Fibroblast of skin of left quadriceps (primary cell): ENCODE data around the gene SYTL5.

ENCODE experiments used
- DNase-seq, 2 experiments: peaks; one replicate each; pipeline ENCODE4 v3.0.0-alpha.2; 2013; ENCODE audit warnings: low read depth in 2 of 2

The SYTL5 gene

GRCh38 chrX:38138900-38139299 is 132.5 kb downstream of the SYTL5 start:
- DNase-seq = no peak

GRCh38 chrX:38142610-38143009 is 136.3 kb downstream of the SYTL5 start:
- peak; percentile 41 to 42 for DNase-seq

DNA sequence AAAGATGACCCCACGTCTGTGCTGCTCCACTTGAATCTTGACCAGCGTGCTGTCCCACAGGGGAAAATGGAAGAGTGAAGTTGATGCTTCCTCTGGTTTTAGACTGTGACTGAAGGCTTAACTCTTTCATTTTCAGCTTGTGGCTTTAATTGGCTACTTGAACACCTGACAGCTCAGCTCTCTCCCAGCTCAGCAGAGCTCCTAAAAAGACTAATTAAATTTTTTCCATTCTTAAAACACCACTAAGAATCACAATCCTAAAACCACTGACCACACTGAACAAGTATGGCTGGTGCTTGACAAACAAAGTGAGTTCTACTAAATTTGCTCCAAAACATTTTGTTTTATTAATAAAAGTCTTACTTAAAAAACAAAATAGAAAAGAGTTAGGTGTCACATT is 142.7 kb downstream of the SYTL5 start:
- no peak for DNase-seq

DNA sequence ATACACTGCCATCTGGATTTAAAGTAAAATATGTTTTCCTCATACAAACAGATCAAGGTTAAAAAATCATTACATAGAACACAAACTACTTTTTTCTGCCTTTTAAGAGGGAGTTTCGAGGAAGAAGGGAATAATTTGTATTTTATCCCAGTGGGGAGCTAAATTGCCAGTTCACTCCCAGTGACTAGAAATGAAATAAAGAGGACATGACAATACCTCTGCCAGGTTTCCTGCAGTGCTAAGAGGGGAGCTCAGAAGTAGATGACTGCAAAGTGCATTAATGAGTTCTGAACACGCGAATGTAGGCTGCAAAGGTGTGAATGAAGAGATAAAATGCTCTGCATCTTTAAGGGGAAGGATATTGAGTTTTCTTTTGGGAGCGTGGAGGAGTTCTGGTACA is 144.6 kb downstream of the SYTL5 start:
- no peak for DNase-seq

GRCh38 chrX:38151441-38151840 is 145.1 kb downstream of the SYTL5 start:
- DNase-seq = peak; percentile 72 to 77

GRCh38 chrX:38154340-38154739 is 148.0 kb downstream of the SYTL5 start:
- no peak for DNase-seq

DNA sequence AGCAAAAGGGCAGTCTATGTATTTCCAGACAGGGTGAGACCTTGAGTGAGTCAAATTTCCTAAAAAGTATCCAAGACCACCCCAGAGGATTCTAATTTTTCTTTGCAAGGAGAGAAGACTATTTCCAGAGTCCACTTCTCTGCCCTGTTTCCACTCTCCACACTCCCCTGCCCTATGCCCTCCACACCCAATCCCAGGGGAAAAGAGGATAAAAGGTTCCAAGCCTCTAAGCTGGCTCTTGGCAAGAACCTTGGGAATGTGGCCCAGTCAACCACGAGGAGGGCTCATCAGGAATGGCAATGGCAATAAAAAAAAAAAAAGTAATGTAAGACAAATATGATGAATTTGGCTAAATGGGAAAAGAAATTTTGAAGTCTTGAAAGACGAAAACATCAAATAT is 148.5 kb downstream of the SYTL5 start:
- DNase-seq = no peak

DNA sequence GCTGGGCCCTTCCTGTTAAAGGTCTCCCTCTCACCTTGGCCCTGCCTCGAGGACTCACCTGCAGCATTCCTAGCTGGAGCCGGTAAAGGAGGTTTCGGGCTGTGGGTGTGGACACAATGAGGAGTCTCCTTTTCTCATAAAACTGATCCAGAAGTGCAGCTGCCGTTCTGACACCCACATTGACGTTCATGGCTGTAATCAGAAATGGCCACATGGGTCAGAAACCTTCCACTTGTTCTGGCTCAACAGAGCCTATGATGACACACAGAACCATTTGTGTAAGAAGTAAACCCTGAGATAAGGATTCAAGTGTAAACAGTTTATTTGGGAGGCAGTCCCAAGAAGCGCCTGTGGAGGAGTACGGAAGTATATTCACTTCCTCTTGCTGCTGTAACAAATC is 150.5 kb downstream of the SYTL5 start:
- DNase-seq = no peak

DNA sequence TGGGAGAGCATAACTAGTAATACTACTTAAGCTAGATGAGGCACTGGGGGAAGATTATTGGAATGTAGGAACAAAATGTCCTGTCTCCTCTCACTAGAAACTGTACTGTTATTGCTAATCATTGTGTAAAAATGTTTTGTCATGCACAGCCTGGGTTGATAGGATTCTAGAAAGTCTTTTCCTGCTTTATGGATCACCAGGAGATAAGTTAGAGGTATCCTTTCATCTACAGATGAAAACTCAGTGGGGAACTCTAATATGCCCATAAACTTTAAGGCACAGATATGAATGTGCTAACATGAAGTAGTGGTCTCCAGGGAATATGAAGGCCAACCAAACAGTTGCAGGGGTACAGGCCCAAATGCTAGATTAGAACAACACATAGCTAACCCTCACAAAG is 156.8 kb downstream of the SYTL5 start:
- no peak for DNase-seq

DNA sequence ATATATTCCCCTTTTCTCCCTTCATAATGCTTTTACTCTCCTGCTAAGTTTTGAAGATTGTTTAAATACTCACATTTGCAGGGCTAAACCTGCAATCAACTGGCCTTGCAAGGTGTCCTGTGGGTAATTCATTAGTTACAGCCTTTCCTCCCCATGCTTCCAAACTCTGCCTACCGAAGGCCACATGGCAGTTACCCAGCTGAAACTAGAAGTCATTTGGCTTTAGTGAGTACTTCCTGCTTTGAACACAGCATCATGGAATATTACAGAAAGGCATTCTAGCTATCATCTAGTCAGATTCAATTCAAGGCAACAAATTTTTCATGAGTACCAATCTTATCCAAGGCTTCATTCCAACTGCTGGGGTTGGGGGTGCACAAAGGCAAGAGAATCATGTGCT is 158.7 kb downstream of the SYTL5 start:
- DNase-seq = no peak

- no peak for DNase-seq
Measured at GRCh38 chrX:38166478-38167083, 160.2 kb downstream of the SYTL5 start.

DNA sequence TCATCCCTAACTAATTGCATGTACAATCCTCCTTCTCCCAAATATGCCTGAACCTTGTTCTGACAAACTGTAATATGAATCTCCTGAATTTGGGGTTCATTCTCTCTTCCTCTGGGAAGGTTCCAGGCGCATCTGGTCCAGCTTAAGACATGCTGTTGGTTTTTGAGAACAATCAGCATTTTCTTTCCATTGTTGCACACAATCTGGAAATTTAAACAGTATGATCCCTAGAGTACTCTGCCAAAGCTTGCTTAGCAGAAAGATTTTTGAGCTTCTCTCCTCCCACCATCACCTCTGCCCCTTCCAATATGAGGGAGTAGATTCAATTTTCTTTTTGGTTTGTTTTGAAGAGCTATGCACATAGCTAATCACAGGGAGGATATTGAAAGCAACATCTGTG is 164.2 kb downstream of the SYTL5 start:
- no peak for DNase-seq

- DNase-seq = no peak
Measured at GRCh38 chrX:38172596-38172995, 166.2 kb downstream of the SYTL5 start.

- DNase-seq = no peak
Measured at GRCh38 chrX:38175139-38175538, 168.8 kb downstream of the SYTL5 start.

DNA sequence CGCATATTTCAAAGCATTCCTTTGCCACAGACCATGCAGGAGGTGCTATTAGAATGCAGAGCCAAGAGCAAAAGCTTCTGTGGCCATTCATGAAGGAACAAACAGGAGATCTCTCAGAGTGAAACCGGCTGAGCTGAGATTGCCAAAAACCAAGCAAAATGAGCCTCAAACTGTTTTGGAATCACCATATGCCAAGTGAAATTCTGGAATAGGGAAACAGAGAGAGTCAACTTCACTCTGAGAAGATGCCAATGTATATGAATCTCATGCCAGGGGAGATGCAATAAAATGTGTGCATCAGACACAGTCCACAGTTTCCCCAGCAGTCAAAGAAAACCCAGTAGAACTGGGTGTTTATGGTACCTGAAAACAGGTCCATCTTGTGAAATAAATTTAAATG is 172.0 kb downstream of the SYTL5 start:
- DNase-seq = no peak
